HG03064 (cell line): ENCODE measurements around the gene VEPH1.

Experiments
- ATAC-seq: cut with Tn5 transposase; IDR thresholded peaks from one replicate; pipeline ENCODE4 v1.9.1; 2021; ENCODE audit warnings: low read depth; ENCODE audit not compliant: unreplicated experiment

Gene VEPH1

DNA sequence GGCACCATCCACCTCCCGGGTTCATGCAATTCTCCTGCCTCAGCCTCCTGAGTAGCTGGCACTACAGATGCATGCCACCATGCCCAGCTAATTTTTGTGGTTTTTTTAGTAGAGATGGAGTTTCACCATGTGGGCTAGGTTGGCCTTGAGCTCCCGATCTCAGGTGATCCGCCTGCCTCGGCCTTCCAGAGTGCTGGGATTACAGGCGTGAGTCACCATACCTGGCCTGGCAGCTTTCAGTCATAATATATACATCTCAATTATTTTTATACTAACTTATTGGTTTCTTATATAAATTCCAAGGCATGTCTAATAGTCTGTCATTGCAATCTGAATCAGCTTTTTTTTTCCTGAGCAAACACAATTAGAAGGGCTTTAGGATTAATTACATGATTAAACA is 269.3 kb downstream of the VEPH1 start:
- ATAC-seq = no peak

DNA sequence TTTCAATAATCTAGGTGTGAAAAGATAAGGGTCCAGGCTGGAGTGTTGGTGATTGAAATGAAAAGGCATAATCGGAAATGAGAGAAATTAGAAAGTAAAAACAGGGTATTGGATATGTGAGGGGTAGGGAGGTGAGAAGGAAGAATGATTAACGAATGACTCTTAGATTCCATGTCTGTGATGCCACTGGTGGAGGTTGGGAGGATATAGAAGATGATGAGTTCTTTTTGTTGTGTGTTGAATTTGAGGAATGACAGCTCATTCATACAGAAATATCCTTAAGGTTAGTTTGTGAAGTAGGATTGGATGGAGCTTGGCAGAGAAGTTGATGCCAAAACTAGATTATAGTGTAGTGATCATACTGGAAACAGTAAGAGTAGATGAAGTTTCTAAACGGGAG is 271.1 kb downstream of the VEPH1 start:
- no peak for ATAC-seq

DNA sequence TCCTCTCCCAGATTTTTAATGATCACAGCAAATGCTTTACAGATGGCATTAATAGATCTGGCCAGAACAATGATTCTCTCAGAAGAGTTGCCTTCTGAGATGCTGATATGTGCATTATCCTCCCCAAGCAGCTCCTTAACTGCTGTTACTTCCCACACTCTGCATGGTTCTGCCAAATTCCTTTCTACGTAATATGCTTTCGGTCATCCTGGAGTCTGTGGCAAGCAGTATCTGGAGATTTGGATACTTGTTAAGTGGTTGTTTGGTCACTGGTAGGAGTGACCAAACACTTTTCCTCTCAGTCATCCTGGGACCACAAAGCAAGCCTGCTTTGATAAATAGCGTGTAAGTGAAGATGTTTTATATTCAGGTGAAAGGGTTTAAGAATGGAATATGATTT is 272.1 kb downstream of the VEPH1 start:
- ATAC-seq = no peak

DNA sequence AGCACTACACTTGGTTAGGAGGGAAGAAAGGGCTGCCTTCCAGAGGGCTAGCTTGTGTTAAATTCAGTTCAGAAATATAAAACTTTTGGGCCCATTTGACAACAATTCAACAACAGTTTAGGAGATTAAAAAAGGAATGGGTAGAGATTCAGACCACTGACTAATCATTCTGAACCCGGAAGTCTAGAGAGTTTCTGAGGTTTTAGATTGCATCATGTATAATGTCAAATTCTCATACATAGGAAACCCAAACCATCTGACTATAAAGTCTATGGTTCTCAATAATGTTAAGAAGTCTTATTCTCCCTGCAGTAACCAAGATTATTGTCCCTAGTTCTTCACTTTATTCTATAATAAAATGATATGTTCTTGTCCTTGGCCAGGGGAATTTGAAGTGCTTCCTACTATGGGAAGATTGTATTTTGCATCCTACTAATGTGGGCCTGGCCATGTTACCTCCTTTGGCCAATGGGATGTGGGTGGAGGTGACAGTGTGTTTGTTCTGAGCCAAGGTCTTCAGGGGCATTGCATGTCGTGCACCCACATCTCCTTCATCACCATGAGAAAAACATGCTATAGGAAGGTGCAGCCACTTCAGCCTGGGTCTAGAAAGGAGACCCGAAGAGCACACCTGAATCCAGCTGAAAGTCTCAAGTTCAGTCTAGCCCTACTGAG is 276.9 kb downstream of the VEPH1 start:
- peak; percentile 71 for ATAC-seq

DNA sequence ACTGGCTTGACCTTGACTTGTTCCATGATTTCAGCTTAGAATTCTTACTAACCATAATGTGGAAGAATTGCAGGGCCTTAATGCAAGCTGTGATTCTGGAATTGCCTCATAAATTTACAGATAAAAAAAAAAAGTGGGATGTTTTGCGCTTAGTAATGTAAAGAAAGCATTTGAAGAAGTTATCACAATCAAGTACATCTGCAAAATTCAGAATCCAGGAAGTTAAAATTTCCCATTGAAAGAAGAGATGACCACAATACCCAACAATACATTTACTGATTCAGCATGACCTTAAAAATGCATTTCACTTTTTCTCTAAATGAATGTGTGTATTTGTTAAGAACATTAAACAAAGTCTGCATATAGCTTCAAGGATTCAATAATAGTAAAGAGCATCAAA is 278.2 kb downstream of the VEPH1 start:
- no peak for ATAC-seq

DNA sequence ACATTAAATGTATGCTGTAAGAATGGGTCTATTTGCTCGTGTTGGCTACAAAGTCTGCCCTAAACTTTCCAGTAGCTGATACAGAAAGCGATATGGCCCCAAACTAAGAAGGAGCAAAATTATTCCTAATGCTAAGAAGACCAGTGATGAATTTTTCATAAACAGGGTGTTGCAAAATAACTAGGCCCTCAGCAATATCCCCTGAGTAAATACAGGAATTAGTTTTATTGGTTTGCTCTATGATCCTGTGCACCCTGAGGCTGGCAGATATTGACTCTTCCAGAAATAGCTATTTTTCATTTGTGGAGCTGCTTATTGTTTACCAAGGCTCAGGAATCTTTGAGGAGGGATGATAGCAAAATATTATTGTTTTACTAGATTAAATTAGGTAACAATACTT is 282.3 kb downstream of the VEPH1 start:
- ATAC-seq = no peak

DNA sequence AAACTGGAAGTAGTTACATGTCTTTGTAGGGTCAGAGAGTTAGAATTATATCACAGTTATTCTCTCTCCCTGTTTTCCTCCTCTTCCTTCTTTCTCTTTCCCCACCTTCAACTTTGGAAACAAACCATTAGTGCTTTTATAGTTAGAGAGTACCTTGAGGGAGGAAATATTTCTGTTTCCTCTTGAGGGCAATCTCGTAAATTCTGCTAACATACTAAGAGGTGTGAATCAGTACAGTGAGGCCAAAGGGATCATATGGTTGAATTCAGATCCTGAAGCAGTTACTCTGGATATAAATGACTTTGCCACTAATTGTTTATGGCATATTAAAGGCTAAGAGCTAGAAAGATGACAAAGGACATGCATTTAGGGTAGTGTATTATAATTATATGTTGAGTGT is 283.0 kb downstream of the VEPH1 start:
- ATAC-seq = no peak

DNA sequence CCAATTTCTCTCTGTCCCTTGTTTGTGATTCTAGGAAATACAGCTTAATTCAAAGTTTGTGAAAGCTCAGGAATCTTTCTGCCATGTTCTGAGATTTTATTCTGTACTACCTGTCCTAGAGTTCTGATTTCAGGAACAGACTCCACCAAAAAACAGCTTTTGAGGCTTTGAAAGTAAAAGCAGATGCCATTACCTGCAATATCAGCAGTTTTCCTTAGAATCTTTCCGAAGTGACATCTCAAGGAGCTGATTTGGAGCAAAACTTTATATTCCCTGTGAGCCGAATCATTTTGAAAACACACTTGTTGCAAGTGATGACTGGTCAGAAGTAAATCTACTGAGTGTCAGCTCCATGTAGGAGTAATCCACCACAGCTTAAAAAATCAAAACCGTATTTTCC is 284.0 kb downstream of the VEPH1 start:
- ATAC-seq = no peak
